ENCODE results near the gene AFAP1L1.

DNA sequence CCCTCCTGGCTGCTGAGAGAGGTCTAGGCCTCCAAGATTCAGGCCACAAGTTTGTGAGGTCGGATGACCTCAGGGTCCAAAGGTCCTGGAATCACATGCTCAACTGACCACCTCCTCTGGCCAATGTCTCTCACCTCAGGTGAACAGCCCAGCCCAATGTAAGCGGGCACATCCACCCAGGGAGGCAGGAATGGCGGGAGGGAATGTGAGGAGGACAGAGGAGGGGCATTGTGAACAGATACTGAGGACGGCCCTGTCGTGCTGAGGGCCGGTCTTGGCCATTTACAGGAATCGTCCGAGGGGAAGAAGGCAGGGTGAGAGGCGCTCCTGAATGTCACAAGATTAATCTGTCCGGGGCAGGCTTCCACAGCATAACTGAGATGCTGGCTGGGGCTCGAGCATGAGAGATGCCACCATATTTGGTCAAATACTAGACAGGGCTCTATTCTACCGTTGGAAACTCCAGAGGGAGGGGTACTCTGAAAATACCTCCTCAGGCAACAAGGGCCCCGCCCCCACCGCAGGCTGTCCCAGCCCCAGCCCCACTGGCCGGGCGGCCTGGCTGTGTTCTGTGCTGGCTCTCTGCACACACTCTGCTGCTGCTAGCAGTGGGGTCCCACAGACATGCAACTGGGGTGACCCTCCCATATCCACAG is 108.9 kb downstream of the AFAP1L1 start:
- TF ChIP-seq ZNF274 (IDR thresholded peaks at IDR 0.05; ENCODE audit: insufficient read depth, insufficient read length), result no peak
- no peak for TF ChIP-seq ZBTB33 (IDR thresholded peaks at IDR 0.05)
- TF ChIP-seq SIN3A (IDR thresholded peaks at IDR 0.05; ENCODE audit: low read depth, low read length), result no peak
- no peak for TF ChIP-seq DPF2 (IDR thresholded peaks at IDR 0.05)
- no peak for TF ChIP-seq ZNF24 (IDR thresholded peaks at IDR 0.05)
- no peak for TF ChIP-seq BACH1 (IDR thresholded peaks at IDR 0.05; ENCODE audit: borderline replicate concordance)
- TF ChIP-seq MAX (IDR thresholded peaks at IDR 0.05; ENCODE audit: low read depth, low read length), result no peak
- TF ChIP-seq CTCF (IDR thresholded peaks at IDR 0.05 in 2 of 3, conservative IDR thresholded peaks at IDR 0.05 in 1 of 3; ENCODE audit: control insufficient read depth in 2 of 3, extremely low read depth in 1 of 3, insufficient read depth in 1 of 3, low read depth in 3 of 3, low read length in 3 of 3), result no peak
- no peak for TF ChIP-seq POLR2AphosphoS5 (IDR thresholded peaks at IDR 0.05; ENCODE audit: low read length)
- no peak for TF ChIP-seq KLF5 (IDR thresholded peaks at IDR 0.05; ENCODE audit: partially characterized antibody)
- no peak for TF ChIP-seq JUND (IDR thresholded peaks at IDR 0.05; ENCODE audit: low read depth, low read length)
- TF ChIP-seq EZH2 (IDR thresholded peaks at IDR 0.05; ENCODE audit: borderline replicate concordance, control insufficient read depth, low read depth, low read length), result no peak
- TF ChIP-seq, protein P1, sequence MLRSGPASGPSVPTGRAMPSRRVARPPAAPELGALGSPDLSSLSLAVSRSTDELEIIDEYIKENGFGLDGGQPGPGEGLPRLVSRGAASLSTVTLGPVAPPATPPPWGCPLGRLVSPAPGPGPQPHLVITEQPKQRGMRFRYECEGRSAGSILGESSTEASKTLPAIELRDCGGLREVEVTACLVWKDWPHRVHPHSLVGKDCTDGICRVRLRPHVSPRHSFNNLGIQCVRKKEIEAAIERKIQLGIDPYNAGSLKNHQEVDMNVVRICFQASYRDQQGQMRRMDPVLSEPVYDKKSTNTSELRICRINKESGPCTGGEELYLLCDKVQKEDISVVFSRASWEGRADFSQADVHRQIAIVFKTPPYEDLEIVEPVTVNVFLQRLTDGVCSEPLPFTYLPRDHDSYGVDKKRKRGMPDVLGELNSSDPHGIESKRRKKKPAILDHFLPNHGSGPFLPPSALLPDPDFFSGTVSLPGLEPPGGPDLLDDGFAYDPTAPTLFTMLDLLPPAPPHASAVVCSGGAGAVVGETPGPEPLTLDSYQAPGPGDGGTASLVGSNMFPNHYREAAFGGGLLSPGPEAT (IDR thresholded peaks at IDR 0.05; ENCODE audit: low read depth), result no peak

Data from GM12878 (cell line).